Thyroid gland (tissue), 4 donors: ENCODE results near the gene BTBD8. TPM values are rescaled to one million over a fixed set of nuclear protein-coding genes. Genes with fewer than 3 reads are reported as not detected.

Experiments
- DNase-seq, 2 donors: peaks; one replicate each; pipeline ENCODE4 v3.0.0-alpha.2; 2019
- H3K27ac ChIP-seq, 3 donors: fragments of 200-600 bp; sonication (generic); 1 replicate in 2 of 3; 2 replicates in 1 of 3; pipeline ENCODE4 v1.5.1; 2016 to 2019; ENCODE audit warnings: mild to moderate bottlenecking in 1 of 3, moderate library complexity in 1 of 3
- H3K27me3 ChIP-seq: fragments of 200-600 bp; sonication (generic); one replicate; pipeline ENCODE4 v1.5.1; 2019
- H3K36me3 ChIP-seq, 2 donors: fragments of 200-600 bp; sonication (generic); one replicate each; pipeline ENCODE4 v1.5.1; 2016 to 2019
- H3K4me1 ChIP-seq, 2 donors: fragments of 200-600 bp; sonication (generic); one replicate each; pipeline ENCODE4 v1.5.1; 2017 to 2019
- H3K4me3 ChIP-seq, 3 donors: fragments of 200-600 bp; sonication (generic); replicated peaks in 1 of 3; 1 replicate in 2 of 3; 2 replicates in 1 of 3; pipeline ENCODE4 v1.5.1; 2016; ENCODE audit warnings: mild to moderate bottlenecking in 1 of 3
- H3K9me3 ChIP-seq: fragments of 200-600 bp; sonication (generic); one replicate; pipeline ENCODE4 v1.5.1; 2017
- POLR2A ChIP-seq, 2 donors: fragments of 450-650 bp; IDR thresholded peaks; one replicate each; pipeline ENCODE4 v1.6.1; 2017; ENCODE audit warnings: antibody characterized with exemption in 2 of 2, mild to moderate bottlenecking in 2 of 2, moderate library complexity in 1 of 2
- WGBS, 2 donors: methylation state at CpG; one replicate each; pipeline ENCODE4 v1.1.5; 2017; 5-methylcytosine and 5-hydroxymethylcytosine counted together
- intact Hi-C: fragments of 100-400 bp; cut with DNase I; formaldehyde crosslinking; loops from one replicate; pipeline ENCODE4 v1.15.1; 2023
- total RNA-seq, 4 donors: library from RNA; depleted of rRNA; stranded (reverse); fragments of >200 nt; gene quantifications; one replicate each; pipeline ENCODE4 v1.2.3, GENCODE V29; 2016
- TF ChIP-seq, protein P1 (sequence below), 6 experiments: fragments of 200-600 bp in 3 of 6; fragments of 450-650 bp in 3 of 6; sonication (generic) in 3 of 6; IDR thresholded peaks; one replicate each; pipeline ENCODE4 v1.5.1; 2016 to 2019; ENCODE audit warnings: antibody characterized with exemption in 6 of 6, mild to moderate bottlenecking in 2 of 6, inconsistent platforms in 1 of 6, moderate library complexity in 1 of 6

Gene BTBD8
- 10 to 100 TPM; 11.0 to 18.3 (median 15.9) TPM for total RNA-seq

DNA sequence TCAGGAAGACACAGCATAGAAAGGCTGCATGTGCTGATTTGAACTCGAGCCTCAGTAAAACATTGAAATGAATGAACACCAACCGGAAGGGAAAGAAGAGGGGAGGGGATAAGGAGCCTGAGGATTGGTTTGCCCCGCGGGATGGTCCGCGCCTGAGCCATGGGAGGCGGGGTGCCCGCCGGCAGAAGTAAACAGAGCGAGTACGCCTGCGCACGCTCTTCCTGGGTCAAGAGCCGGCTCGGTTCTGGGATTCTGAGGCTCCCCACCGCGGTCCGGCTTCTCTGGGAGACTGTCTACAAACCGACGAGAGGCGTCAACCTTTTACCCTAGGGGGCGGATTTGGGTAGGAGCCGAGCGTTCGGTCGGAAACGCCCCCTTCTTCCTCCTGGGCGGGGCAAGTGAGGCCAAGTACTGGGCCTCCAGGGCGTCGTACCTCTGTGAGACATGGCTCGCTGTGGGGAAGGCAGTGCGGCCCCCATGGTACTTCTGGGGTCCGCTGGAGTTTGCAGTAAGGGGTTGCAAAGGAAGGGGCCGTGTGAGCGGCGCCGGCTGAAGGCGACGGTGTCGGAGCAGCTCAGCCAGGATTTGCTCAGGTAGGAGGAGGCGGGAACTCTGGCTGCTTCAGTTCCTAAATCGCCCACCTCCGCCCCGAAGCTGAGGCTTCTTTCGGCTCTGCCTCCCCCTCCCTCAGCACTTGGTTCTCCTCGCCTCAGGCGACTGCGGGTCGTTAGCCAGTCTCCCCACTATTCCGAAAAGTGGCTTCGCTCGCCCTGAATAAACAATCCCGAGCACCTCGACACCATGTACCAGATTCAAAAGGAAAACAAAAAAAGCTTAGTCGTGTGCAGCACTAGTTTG lies at the start of gene BTBD8:
Gene BTBD8 (plus strand): TSS at position 218 of the 858 bp plus-strand sequence. CDS start 227 bp downstream, at position 445.
- Histone ChIP-seq H3K36me3 (no peaks in the 10 kb centered on the region), H3K9me3 (no peaks in the 10 kb centered on the region), H3K4me1 (peaks cover 10 to 13% of the 10 kb centered on the region in 2 donors), H3K4me3 (peak within 1 kb of the TSS; percentile 60 to 87 (median 68)), H3K27ac (peak within 1 kb of the TSS; percentile 74 to 89 (median 76)), H3K27me3 (no peaks in the 10 kb centered on the region)
- peak in 1 of 2 donors; percentile 79 for TF ChIP-seq POLR2A (IDR thresholded peaks at IDR 0.05)
- TF ChIP-seq, protein P1, sequence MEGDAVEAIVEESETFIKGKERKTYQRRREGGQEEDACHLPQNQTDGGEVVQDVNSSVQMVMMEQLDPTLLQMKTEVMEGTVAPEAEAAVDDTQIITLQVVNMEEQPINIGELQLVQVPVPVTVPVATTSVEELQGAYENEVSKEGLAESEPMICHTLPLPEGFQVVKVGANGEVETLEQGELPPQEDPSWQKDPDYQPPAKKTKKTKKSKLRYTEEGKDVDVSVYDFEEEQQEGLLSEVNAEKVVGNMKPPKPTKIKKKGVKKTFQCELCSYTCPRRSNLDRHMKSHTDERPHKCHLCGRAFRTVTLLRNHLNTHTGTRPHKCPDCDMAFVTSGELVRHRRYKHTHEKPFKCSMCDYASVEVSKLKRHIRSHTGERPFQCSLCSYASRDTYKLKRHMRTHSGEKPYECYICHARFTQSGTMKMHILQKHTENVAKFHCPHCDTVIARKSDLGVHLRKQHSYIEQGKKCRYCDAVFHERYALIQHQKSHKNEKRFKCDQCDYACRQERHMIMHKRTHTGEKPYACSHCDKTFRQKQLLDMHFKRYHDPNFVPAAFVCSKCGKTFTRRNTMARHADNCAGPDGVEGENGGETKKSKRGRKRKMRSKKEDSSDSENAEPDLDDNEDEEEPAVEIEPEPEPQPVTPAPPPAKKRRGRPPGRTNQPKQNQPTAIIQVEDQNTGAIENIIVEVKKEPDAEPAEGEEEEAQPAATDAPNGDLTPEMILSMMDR (IDR thresholded peaks at IDR 0.05): peak in 2 of 6 experiments; percentile 3 to 15
- intact Hi-C loops: no loop called here
- peak; percentile 92 to 93 for DNase-seq
- 0 to 1% methylated on average over 31 to 32 of the region's 55 CpGs for WGBS, 2 donors

DNA sequence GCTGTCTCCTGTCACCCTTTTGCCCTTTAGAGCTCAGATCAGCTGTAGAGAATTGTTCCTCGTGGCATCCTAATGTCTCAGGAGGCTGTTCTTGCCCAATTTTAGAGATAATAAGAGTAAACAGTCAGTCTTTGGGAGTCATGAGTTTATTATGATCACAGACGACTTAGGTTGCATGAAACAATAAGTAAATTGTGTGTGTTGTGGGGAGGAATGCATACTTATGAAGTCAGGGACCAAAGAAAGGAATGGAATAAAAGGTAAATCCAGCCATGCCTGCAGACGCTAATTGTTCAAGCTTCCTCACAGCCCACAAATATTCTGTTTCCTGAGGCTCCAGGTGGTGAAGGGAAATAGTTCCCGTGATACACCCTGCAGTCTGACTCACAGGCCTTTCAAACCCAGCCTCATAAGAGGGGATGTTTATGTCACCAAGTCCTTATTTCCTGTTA lies 49.5 kb upstream of the BTBD8 start:
- TF ChIP-seq, protein P1 (IDR thresholded peaks at IDR 0.05): no peak
- TF ChIP-seq POLR2A (IDR thresholded peaks at IDR 0.05): no peak
- 11 to 19% methylated on average over 4 of the region's 4 CpGs for WGBS, 2 donors
- no peak for DNase-seq
- H3K27me3 ChIP-seq: no peaks in the 10 kb centered on the region
- no peaks in the 10 kb centered on the region for H3K36me3 ChIP-seq
- intact Hi-C loops: no loop called here
- no peak overlapping the region for H3K4me3 ChIP-seq
- H3K4me1 ChIP-seq: peaks cover 0 to 4% of the 10 kb centered on the region in 2 donors
- no peak overlapping the region for H3K27ac ChIP-seq
- H3K9me3 ChIP-seq: no peaks in the 10 kb centered on the region

DNA sequence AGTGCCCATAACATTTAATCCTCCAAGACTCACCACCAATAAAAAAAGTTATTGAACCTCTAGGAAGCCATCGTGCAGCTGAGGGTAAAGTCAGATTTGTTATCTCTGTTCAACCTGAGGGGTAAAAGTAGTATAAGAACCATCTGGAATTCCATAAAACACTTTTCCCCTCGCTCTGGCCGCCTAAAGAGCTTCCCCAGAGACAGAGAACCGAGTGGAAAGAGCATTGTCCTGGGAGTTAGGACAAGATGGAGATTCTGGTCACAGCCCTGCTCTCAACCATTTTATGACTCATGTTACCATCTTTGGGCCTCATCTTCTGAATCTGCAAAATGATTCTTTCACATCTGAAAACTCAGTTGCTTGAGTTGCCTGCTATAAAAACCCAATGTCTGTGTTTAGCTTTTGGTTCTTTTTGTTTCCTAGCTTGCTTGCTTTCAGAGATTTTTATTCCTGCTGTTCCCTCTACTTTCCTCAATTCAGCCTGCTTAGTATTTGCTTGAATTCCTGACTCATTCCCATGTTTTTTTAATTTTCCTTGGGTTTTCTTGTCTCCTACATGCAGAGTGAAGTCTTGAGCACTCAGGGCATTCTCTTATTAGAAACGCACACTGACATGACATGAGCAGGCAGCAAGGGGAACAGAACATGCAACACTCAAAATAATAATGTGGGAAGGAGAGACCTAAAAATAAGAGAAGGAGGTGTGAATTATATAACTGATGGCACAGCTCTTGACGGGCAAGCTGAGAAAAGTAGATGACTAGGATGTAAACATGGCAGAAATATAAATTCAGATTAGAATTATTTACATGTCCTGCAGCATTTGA lies 48.6 kb upstream of the BTBD8 start:
- 82 to 83% methylated on average over 6 of the region's 6 CpGs for WGBS, 2 donors
- no peaks in the 10 kb centered on the region for H3K27me3 ChIP-seq
- TF ChIP-seq POLR2A (IDR thresholded peaks at IDR 0.05): no peak
- TF ChIP-seq, protein P1 (IDR thresholded peaks at IDR 0.05): no peak
- no peaks in the 10 kb centered on the region for H3K36me3 ChIP-seq
- H3K27ac ChIP-seq: no peak overlapping the region
- no peaks in the 10 kb centered on the region for H3K9me3 ChIP-seq
- DNase-seq: no peak
- H3K4me1 ChIP-seq: peaks cover 0 to 4% of the 10 kb centered on the region in 2 donors
- intact Hi-C loops: no loop called here
- no peak overlapping the region for H3K4me3 ChIP-seq

DNA sequence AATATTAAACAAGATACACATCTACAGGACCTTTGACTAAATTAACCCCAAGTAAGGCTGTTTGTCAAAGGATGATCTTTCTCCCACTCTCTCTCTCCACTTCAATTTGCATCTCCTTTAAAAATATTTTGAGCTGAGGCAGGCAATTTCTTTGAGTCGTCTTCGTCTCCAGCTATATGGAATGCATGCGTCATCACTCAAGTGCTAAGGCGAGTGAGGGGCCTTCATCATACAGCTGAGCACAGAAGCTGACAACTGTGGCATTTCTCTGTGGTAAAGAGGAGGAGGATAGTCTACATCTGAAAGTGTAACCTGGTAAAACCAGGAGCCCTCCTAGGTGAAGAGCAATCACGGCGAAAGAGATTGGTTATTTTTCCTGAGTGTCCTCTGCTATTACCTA lies 42.7 kb upstream of the BTBD8 start:
- Histone ChIP-seq H3K4me1 (no peaks in the 10 kb centered on the region), H3K36me3 (no peaks in the 10 kb centered on the region), H3K27me3 (no peaks in the 10 kb centered on the region), H3K4me3 (no peak overlapping the region), H3K9me3 (no peaks in the 10 kb centered on the region), H3K27ac (no peak overlapping the region)
- intact Hi-C loops: no loop called here
- DNase-seq: no peak
- TF ChIP-seq, protein P1 (IDR thresholded peaks at IDR 0.05): no peak
- no peak for TF ChIP-seq POLR2A (IDR thresholded peaks at IDR 0.05)
- WGBS, 2 donors: 76 to 77% methylated on average over 6 of the region's 6 CpGs
